Activated CD8-positive, alpha-beta memory T cell treated with anti-CD3 and anti-CD28 coated beads, Interleukin-2, amount 50 U/mL, for 4 hours (primary cell): ENCODE measurements around the gene GOLGA5.
"Not testable (repeated sequence)": the region's sequence is repeated elsewhere in the genome, so short reads cannot be mapped to it uniquely, and the experiment has no call there.

Experiments
- DNase-seq: peaks from one replicate; pipeline ENCODE4 v3.0.0-alpha.2; 2020

GOLGA5 gene

GRCh38 chr14:92841930-92842329 lies 47.8 kb downstream of the GOLGA5 start:
- DNase-seq: no peak

DNA sequence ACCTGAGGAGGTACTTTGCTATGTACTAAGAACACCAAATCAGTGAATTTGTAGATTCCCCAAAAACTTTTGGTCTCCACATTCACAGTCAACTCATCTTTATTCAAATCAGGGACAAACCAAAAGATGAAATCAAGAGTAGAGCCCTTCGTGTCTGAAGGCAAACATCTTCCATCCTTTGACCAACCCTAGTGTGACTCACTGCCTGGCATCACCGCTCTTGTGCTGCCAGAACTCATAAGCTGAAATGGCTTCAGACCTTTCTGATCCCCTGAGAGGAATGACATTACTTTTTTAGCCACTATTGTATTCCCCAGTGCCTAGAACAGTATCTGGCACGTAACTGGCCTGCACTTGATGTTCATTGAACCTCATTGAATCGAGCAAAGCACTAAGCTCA lies 50.1 kb downstream of the GOLGA5 start:
- no peak for DNase-seq

DNA sequence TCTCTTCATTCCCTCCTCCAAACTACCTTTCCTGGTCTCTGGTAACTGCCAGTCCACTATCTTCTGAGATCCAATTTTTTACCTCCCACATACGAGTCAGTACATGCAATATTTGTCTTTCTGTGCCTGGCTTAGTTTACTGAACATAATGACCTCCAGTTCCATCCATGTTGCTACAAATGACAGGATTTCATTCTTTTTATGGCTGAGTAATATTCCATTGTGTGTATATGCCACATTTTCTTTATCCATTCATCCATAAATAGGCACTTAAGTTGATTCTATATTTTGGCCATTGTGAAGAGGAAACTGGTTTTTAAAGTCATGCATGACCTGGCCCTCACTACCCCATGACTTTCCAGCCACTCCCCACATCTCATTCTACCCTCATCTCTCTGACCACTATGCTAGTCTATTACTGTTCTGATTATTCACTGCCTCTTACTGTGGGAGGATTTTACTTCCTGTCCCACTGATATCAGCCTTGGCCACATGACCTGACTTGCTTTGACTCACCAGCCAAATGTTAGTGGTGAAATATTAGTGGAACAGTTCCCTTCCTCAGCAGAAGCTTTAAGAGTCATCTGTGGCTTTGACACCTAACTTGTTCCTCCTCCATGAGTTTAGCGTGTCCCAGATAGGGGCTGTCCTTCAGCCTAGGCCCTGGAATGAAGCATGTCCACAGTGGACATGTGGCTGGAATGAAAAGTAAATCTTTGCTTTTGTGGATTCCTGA lies 52.2 kb downstream of the GOLGA5 start:
- no peak for DNase-seq

- no peak for DNase-seq
Observed at GRCh38 chr14:92847278-92847677, 53.2 kb downstream of the GOLGA5 start.

DNA sequence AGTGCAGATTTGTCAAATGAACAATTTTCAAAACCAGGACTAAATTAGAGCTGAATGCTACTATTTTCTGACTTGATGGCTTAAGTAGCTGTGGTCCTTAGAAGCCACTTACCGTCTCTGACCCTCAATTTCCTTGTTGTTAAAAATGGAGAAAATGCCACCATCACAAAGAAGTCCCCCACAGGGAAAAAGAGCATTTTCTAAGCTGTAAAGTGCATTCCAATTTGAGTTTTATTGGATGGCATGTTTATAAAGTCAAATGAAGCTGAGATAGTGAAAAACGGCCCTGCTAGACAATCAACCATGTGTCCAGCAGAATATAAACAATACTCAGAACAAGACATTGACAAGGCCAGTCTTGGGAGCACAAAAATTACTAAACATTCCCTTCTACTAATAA lies 53.6 kb downstream of the GOLGA5 start:
- DNase-seq: no peak

DNA sequence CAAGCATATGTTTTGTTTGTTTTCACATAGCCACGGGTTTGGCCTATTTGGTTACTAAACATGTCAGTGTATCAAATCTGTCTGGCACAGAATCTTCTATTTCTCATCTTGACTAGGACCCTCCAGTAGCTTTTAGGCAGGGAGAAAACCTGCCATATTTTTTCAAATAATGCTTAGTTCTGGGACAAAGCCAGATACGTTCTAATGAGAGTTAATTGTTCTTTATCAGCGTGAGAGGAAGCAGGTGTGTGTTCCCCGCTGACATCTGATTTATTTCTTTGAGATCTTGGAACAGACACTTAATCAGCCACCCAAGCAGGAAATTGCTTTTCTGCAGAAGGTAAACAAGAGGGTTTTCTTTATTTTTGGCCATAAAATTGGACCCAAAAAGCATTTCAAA lies 54.8 kb downstream of the GOLGA5 start:
- no peak for DNase-seq

DNA sequence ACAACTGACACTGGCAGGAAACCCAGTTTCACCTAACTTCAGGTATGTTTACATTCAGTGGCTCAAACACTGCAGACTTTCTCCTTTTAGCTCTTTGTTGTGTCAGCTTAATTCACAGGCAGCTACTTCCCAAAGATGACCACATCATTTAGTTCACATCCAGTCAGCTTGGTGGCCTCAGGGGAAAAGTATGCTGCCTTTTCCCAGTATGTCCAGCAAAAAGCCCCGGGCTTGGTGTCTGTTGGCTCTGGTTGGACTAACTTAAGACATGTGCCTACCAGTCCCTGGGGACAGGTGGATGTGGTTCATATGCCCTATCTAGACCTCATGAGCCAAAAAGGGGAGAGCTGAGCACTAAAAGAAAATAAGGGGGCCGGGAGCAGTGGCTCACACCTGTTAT lies 56.4 kb downstream of the GOLGA5 start:
- DNase-seq: no peak

DNA sequence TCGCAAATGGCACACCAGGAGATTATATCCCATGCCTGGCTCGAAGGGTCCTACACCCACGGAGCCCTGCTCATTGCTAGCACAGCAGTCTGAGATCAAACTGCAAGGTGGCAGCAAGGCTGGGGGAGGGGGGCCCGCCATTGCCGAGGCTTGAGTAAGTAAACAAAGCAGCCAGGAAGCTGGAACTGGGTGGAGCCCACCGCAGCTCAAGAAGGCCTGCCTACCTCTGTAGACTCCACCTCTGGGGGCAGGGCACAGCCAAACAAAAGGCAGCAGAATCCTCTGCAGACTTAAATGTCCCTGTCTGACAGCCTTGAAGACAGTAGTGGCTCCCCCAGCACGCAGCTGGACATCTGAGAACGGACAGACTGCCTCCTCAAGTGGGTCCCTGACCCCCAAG lies 59.0 kb downstream of the GOLGA5 start:
- DNase-seq: not testable (repeated sequence)

GRCh38 chr14:92860049-92860840 lies 66.1 kb downstream of the GOLGA5 start:
- no peak for DNase-seq

DNA sequence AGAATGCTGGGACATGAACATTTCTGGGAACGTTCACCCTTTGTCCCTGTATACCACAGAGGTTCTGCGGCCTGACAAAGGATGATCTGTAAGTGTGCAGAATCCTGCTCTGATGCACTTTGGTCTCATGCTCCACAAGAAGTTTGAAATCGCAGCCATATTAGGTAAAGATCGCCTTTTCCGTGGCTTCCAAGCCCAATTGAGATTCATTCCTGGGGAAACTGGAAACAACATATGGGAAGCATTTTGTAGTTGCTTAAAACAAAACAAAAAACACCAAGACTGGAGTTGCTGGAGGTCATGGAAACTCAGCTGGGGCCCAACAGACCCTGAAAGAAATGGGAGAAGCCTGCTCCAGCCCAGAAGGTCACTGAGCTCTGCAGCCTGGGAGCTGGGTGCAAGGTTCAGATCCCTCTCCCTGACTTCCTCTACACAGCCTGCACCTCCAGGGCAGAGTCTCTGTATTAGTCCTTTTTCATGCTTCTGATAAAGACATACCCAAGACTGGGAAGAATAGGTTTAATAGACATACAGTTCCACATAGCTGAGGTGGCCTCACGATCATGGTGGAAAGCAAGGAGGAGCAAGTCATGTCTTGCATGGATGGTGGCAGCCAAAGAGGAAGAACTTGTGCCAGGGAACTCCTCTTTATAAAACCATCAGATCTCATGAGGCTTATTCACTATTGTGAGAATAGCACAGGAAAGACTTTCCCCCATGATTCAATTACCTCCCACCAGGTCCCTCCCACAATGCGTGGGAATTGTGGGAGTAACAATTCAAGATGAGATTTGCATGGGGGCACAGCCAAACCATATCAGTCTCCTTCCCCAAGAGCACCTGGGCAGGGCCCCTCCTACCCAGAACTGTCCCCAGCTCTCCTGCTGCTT lies 68.0 kb downstream of the GOLGA5 start:
- DNase-seq: no peak

- DNase-seq: no peak
Observed at GRCh38 chr14:92863286-92864080, 69.4 kb downstream of the GOLGA5 start.

- DNase-seq: no peak
Observed at GRCh38 chr14:92865674-92866073, 71.6 kb downstream of the GOLGA5 start.

- no peak for DNase-seq
Observed at GRCh38 chr14:92866181-92866752, 72.2 kb downstream of the GOLGA5 start.

GRCh38 chr14:92866901-92867865 lies 73.1 kb downstream of the GOLGA5 start:
- no peak for DNase-seq

DNA sequence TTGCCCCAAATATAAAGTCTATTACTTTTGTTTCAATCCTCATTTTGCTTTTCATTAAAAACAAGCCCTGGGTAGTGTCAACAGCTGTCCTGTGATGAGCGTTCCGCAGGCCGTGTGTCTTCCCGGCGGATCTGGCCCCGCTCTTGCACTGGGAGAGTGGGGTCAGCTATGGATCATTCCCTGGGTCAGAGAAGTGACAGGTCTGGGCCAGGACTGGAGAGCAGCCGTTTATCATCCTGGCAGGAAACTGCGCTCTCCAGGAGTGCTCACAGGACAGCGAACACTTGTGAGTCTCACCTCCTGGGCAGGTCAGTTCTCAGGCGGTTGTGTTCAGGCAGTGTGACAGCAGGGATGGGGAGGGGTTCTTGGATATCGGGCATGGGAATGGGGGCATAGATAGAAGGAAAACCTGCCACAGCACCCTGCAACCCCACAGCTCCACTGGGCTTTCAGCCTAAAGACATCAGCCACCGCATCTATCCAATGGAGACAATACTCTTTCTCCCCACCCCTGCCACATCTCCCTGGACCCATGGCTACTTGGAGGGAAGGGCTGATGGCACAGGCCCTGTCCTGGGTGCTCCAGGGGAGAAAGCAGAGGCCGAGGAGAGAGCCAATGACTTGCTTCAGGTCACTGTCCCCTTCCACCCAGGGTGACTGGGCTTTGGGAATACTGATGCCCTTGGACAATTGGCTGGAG lies 81.0 kb downstream of the GOLGA5 start:
- DNase-seq: no peak

- no peak for DNase-seq
Observed at GRCh38 chr14:92877757-92878431, 83.8 kb downstream of the GOLGA5 start.

GRCh38 chr14:92880351-92880750 lies 86.2 kb downstream of the GOLGA5 start:
- DNase-seq: no peak

- DNase-seq: no peak
Observed at GRCh38 chr14:92880851-92881250, 86.7 kb downstream of the GOLGA5 start.

DNA sequence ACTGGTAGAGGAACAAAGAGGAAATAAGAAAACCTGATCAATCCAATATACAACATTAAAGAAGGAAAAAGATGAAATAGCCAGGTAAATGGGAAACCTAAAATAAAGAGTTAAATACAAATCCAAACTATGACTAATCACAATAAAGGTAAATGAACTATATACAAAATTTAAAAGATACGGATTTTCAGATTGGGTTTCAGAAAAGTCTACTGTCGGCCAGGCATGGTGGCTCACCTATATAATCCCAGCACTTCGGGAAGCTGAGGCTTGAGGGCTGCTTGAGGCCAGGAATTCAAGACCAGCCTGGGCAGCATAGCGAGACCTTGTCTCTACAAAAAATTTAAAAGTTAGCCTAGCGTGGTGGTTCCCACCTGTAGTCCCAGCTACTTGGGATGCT lies 89.0 kb downstream of the GOLGA5 start:
- no peak for DNase-seq

GRCh38 chr14:92884410-92884809 lies 90.3 kb downstream of the GOLGA5 start:
- no peak for DNase-seq
